GM13977 (cell line): Measurements from ENCODE around the gene TMC8.

Experiments used
- DNase-seq: peaks from one replicate; pipeline ENCODE4 v3.0.0; 2012; ENCODE audit warnings: low spot score
- in situ Hi-C: fragments of 300-500 bp; cut with MboI; formaldehyde crosslinking; loops from one replicate; pipeline ENCODE4 v1.12.0; 2022; ENCODE audit warnings: low sequenced_read_pairs, low pct_unique_long_range_greater_than_20kb, mixed read lengths, inconsistent platforms; ENCODE audit not compliant: unreplicated experiment
- TF ChIP-seq, protein P1 (sequence below): IDR thresholded peaks from 2 replicates; pipeline ENCODE4 v1.5.1; 2012; ENCODE audit warnings: mild to moderate bottlenecking, control low read depth; ENCODE audit not compliant: insufficient read depth; ENCODE audit errors: extremely low read depth, missing control alignments

TMC8 gene

GRCh38 chr17:78172249-78173051 is 41.9 kb downstream of the TMC8 start:
- in situ Hi-C loops, result no loop called here
- no peak for DNase-seq
- TF ChIP-seq, protein P1, sequence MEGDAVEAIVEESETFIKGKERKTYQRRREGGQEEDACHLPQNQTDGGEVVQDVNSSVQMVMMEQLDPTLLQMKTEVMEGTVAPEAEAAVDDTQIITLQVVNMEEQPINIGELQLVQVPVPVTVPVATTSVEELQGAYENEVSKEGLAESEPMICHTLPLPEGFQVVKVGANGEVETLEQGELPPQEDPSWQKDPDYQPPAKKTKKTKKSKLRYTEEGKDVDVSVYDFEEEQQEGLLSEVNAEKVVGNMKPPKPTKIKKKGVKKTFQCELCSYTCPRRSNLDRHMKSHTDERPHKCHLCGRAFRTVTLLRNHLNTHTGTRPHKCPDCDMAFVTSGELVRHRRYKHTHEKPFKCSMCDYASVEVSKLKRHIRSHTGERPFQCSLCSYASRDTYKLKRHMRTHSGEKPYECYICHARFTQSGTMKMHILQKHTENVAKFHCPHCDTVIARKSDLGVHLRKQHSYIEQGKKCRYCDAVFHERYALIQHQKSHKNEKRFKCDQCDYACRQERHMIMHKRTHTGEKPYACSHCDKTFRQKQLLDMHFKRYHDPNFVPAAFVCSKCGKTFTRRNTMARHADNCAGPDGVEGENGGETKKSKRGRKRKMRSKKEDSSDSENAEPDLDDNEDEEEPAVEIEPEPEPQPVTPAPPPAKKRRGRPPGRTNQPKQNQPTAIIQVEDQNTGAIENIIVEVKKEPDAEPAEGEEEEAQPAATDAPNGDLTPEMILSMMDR, result no peak

GRCh38 chr17:78173097-78173715 is 42.6 kb downstream of the TMC8 start:
- peak; percentile 77 for DNase-seq
- TF ChIP-seq, protein P1, result no peak
- in situ Hi-C loops, result no loop called here

- TF ChIP-seq, protein P1, result no peak
- in situ Hi-C loops, result no loop called here
- no peak for DNase-seq
These were observed 43.8 kb downstream of the TMC8 start for GRCh38 chr17:78174346-78174869.

- no peak for DNase-seq
- in situ Hi-C loops, result no loop called here
- TF ChIP-seq, protein P1, result peak; percentile 12
These were observed 44.5 kb downstream of the TMC8 start for GRCh38 chr17:78174870-78175642.

DNA sequence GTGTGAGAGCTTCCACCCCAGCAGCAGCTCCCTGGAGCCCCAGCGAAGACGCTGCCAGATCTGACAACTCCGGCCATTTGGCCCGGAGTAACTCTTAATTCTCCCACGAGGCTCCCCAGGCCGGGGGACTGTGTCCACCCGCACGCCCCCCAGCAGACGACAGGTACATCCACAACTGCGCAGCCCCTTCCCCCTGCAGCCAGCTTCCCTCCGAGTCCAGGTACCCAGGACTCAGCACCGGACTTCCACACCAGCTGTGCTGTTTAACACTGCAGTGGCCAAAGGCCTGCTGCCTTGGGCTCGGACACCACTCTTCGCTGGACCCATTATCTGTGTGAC is 45.0 kb downstream of the TMC8 start:
- TF ChIP-seq, protein P1, result no peak
- DNase-seq, result no peak
- in situ Hi-C loops, result no loop called here

GRCh38 chr17:78176548-78177025 is 46.0 kb downstream of the TMC8 start:
- TF ChIP-seq, protein P1, result peak; percentile 99
- in situ Hi-C loops, result no loop called here
- DNase-seq, result peak; percentile 80
